GM12892 (cell line): ENCODE results near the gene INPP4B.

Experiments used
- POLR2A ChIP-seq: IDR thresholded peaks from 2 replicates; pipeline ENCODE4 v1.6.1; 2011; ENCODE audit warnings: low read depth, low read length, control low read depth
- POLR2AphosphoS5 ChIP-seq: IDR thresholded peaks from 2 replicates; pipeline ENCODE4 v1.6.1; 2011; ENCODE audit warnings: low read depth, low read length, control low read depth

DNA sequence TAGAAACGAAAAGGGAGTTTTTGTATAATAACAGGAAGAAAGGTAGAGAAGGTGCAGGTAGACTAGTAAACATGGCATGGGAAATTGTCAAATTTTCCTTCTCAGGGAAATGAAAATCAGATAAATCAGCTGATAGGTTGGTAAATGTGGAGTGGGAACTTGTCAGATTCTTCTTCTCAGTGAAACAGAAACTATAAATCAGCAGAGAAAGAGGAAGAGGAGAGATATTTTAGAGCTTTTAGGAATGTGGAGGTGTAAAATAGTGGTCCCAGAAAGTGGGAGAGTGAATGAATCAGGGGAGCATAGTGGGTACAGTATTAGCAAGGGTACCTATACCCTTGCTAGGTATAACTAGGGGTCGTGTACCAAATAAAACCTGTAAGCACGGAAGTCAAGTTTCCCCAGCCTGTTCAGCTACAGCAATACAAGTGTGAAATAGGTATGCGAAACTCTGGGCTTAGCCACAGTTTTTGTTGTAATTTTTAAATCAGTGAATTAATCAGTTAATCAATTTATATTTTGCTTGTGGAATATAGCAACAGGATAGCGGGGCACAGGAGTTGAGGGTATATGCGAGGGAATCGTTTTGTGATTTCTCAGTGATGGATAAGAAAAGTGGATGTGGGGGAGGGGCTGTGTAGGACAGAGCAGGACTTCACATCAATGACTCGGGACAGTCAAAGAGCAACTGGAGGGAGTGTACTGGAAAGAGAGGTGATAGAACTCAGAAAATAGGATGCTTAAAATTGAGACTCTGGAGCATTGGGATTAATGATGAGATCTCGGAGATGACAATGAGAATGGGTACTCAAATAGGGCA lies 561.5 kb downstream of the INPP4B start:
- TF ChIP-seq POLR2AphosphoS5 (no peak), POLR2A (no peak)
